HL-60/S4 treated with retinoic acid at 250 ng/mL for 4 days and 3 days (cell line): ENCODE measurements around the gene WIPF2.

ENCODE experiments used
- in situ Hi-C: fragments of 300-500 bp; cut with MboI; formaldehyde crosslinking; loops from 2 replicates; pipeline ENCODE4 v1.7.0; 2022; ENCODE audit warnings: low sequenced_read_pairs

Gene WIPF2

GRCh38 chr17:40312131-40312731 is 93.1 kb downstream of the WIPF2 start:
- in situ Hi-C loops = no loop called here

- in situ Hi-C loops = no loop called here
These were observed 94.0 kb downstream of the WIPF2 start for GRCh38 chr17:40312893-40313667.

GRCh38 chr17:40313668-40314583 is 94.8 kb downstream of the WIPF2 start:
- in situ Hi-C loops = no loop called here

GRCh38 chr17:40314584-40314956 is 95.5 kb downstream of the WIPF2 start:
- in situ Hi-C loops = no loop called here

- in situ Hi-C loops = no loop called here
These were observed 96.1 kb downstream of the WIPF2 start for GRCh38 chr17:40315206-40315605.

GRCh38 chr17:40315678-40316570 is 96.8 kb downstream of the WIPF2 start:
- in situ Hi-C loops = no loop called here

- in situ Hi-C loops = no loop called here
These were observed 97.7 kb downstream of the WIPF2 start for GRCh38 chr17:40316571-40317344.

GRCh38 chr17:40317345-40317873 is 98.3 kb downstream of the WIPF2 start:
- in situ Hi-C loops = no loop called here

GRCh38 chr17:40317880-40318829 is 99.1 kb downstream of the WIPF2 start:
- in situ Hi-C loops = no loop called here

- in situ Hi-C loops = no loop called here
These were observed 99.8 kb downstream of the WIPF2 start for GRCh38 chr17:40318830-40319391.

GRCh38 chr17:40319651-40320540 is 100.8 kb downstream of the WIPF2 start:
- in situ Hi-C loops = no loop called here

GRCh38 chr17:40320756-40321523 is 101.8 kb downstream of the WIPF2 start:
- in situ Hi-C loops = no loop called here

- in situ Hi-C loops = no loop called here
These were observed 102.4 kb downstream of the WIPF2 start for GRCh38 chr17:40321524-40321929.

GRCh38 chr17:40321961-40322357 is 102.9 kb downstream of the WIPF2 start:
- in situ Hi-C loops = no loop called here

GRCh38 chr17:40322358-40323315 is 103.5 kb downstream of the WIPF2 start:
- in situ Hi-C loops = no loop called here
